ENCODE data around the gene ZKSCAN7.

ZKSCAN7 gene

GRCh38 chr3:44554626-44555592 is at the start of gene ZKSCAN7:
ZKSCAN7 (plus strand) TSS chr3:44555193; CDS start chr3:44557048, 1,855 bp downstream.
- DNase-seq (ENCODE audit: low read depth), result no peak
- TF ChIP-seq MAX (IDR thresholded peaks at IDR 0.05; ENCODE audit: low read depth, low read length) (no peak), POLR2A (IDR thresholded peaks at IDR 0.05; ENCODE audit: extremely low read depth, insufficient read length) (no peak), MYC (IDR thresholded peaks at IDR 0.05; ENCODE audit: low read depth, low read length) (no peak), CTCF (IDR thresholded peaks at IDR 0.05; ENCODE audit: low read depth, low read length) (no peak)
- no peak within 1 kb of the TSS for H3K4me3 ChIP-seq (ENCODE audit: low read depth, low read length)

GRCh38 chr3:44506556-44506955 is 48.4 kb upstream of the ZKSCAN7 start:
- DNase-seq (ENCODE audit: low read depth), result no peak
- no peak for TF ChIP-seq MAX (IDR thresholded peaks at IDR 0.05; ENCODE audit: low read depth, low read length)
- no peak for TF ChIP-seq POLR2A (IDR thresholded peaks at IDR 0.05; ENCODE audit: extremely low read depth, insufficient read length)
- TF ChIP-seq CTCF (IDR thresholded peaks at IDR 0.05; ENCODE audit: low read depth, low read length), result no peak
- TF ChIP-seq MYC (IDR thresholded peaks at IDR 0.05; ENCODE audit: low read depth, low read length), result no peak
- H3K4me3 ChIP-seq (ENCODE audit: low read depth, low read length), result no peak overlapping the region

- DNase-seq (ENCODE audit: low read depth), result no peak
- H3K4me3 ChIP-seq (ENCODE audit: low read depth, low read length), result no peak overlapping the region
- TF ChIP-seq MYC (IDR thresholded peaks at IDR 0.05; ENCODE audit: low read depth, low read length) (no peak), POLR2A (IDR thresholded peaks at IDR 0.05; ENCODE audit: extremely low read depth, insufficient read length) (no peak), CTCF (IDR thresholded peaks at IDR 0.05; ENCODE audit: low read depth, low read length) (no peak), MAX (IDR thresholded peaks at IDR 0.05; ENCODE audit: low read depth, low read length) (no peak)
These were observed 48.0 kb upstream of the ZKSCAN7 start for GRCh38 chr3:44506961-44507360.

GRCh38 chr3:44509393-44509921 is 45.5 kb upstream of the ZKSCAN7 start:
- TF ChIP-seq MYC (IDR thresholded peaks at IDR 0.05; ENCODE audit: low read depth, low read length) (no peak), MAX (IDR thresholded peaks at IDR 0.05; ENCODE audit: low read depth, low read length) (no peak), POLR2A (IDR thresholded peaks at IDR 0.05; ENCODE audit: extremely low read depth, insufficient read length) (no peak), CTCF (IDR thresholded peaks at IDR 0.05; ENCODE audit: low read depth, low read length) (no peak)
- peak; percentile 65 for DNase-seq (ENCODE audit: low read depth)
- H3K4me3 ChIP-seq (ENCODE audit: low read depth, low read length), result peak overlapping the region; percentile 98

- TF ChIP-seq CTCF (IDR thresholded peaks at IDR 0.05; ENCODE audit: low read depth, low read length) (no peak), MYC (IDR thresholded peaks at IDR 0.05; ENCODE audit: low read depth, low read length) (0 out of 2 replicates have a peak, but pooled peaks have one; percentile 6), MAX (IDR thresholded peaks at IDR 0.05; ENCODE audit: low read depth, low read length) (no peak)
- DNase-seq (ENCODE audit: low read depth), result peak; percentile 51
- H3K4me3 ChIP-seq (ENCODE audit: low read depth, low read length), result peak overlapping the region; percentile 98
These were observed 45.0 kb upstream of the ZKSCAN7 start for GRCh38 chr3:44510000-44510368.

All from NB4 (cell line).